GM12878 (cell line): ENCODE results near the gene ZNF423. TPM values are rescaled to one million over a fixed set of nuclear protein-coding genes. Genes with fewer than 3 reads are reported as not detected.

ENCODE experiments used
- ATAC-seq: fragments of 200-7000 bp; cut with Tn5 transposase; 3 replicates; pipeline ENCODE4 v1.9.1; 2020; ENCODE audit warnings: mild to moderate bottlenecking, moderate library complexity
- BruUV-seq: library from RNA; stranded (reverse); fragments of 400-500 nt; replicated peaks from 2 replicates; lab custom pipeline; 2021; lab: Mats Ljungman, UMichigan
- CTCF ChIA-PET: fragments of 300-600 bp; sonication (Branson Sonifier 250); formaldehyde crosslinking; extraction: SDS; loops from one replicate; lab custom pipeline; 2021; ENCODE audit warnings: inconsistent platforms; lab: Yijun Ruan, JAX
- POLR2A ChIA-PET: fragments of 350-600 bp; formaldehyde crosslinking; extraction: SDS; loops from one replicate; lab custom pipeline; 2021; ENCODE audit warnings: inconsistent platforms; lab: Charles Lee
- RAD21 ChIA-PET: fragments of 300-600 bp; sonication (Branson Sonifier 250); formaldehyde crosslinking; loops from one replicate; lab custom pipeline; 2023; ENCODE audit warnings: antibody characterized with exemption; ENCODE audit not compliant: unreplicated experiment; lab: Charles Lee
- SMC1A ChIA-PET: fragments of 300-600 bp; sonication (Branson Sonifier 250); formaldehyde crosslinking; loops from one replicate; lab custom pipeline; 2023; ENCODE audit not compliant: unreplicated experiment, uncharacterized antibody; lab: Charles Lee
- DNase-seq: peaks from one replicate; pipeline ENCODE4 v3.0.0-alpha.2; 2011; ENCODE audit warnings: low read depth, low spot score
- FAIRE-seq: peaks from 3 replicates; lab custom pipeline; 2011; peaks lifted over from hg19 to GRCh38; lab: Jason Lieb, UNC
- H2AFZ ChIP-seq: 2 replicates; pipeline ENCODE4 v1.6.0; 2011; ENCODE audit warnings: low read depth, low read length, control low read depth; ENCODE audit not compliant: control insufficient read depth
- H3K27ac ChIP-seq: 2 replicates; pipeline ENCODE4 v1.5.1; 2011; ENCODE audit warnings: control low read depth; ENCODE audit not compliant: control insufficient read depth, insufficient read depth
- H3K27me3 ChIP-seq, 2 experiments: replicated peaks in 1 of 2; 2 replicates each; pipeline versions ENCODE4 v1.6.0 to v1.6.1; 2011; ENCODE audit warnings: low read length in 1 of 2; ENCODE audit not compliant: control insufficient read depth in 2 of 2, insufficient read depth in 2 of 2
- H3K36me3 ChIP-seq, 2 experiments: 2 replicates each; pipeline ENCODE4 v1.5.1; 2011; ENCODE audit warnings: low read length in 1 of 2; ENCODE audit not compliant: control insufficient read depth in 2 of 2, insufficient read depth in 2 of 2
- H3K4me1 ChIP-seq: 2 replicates; pipeline ENCODE4 v1.6.1; 2011; ENCODE audit warnings: mild to moderate bottlenecking, low read length, moderate library complexity, mixed read lengths; ENCODE audit not compliant: control insufficient read depth, insufficient read depth
- H3K4me2 ChIP-seq: 2 replicates; pipeline ENCODE4 v1.6.0; 2011; ENCODE audit warnings: control low read depth; ENCODE audit not compliant: control insufficient read depth, insufficient read depth
- H3K4me3 ChIP-seq: fragments of 200-600 bp; sonication (generic); 2 replicates; pipeline ENCODE4 v1.5.1; 2016
- H3K79me2 ChIP-seq: 2 replicates; pipeline ENCODE4 v1.6.0; 2011; ENCODE audit warnings: low read length; ENCODE audit not compliant: control insufficient read depth, insufficient read depth
- H3K9ac ChIP-seq: 2 replicates; pipeline ENCODE4 v1.8.0; 2011; ENCODE audit warnings: low read length, control low read depth, mixed read lengths; ENCODE audit not compliant: control insufficient read depth, insufficient read depth
- H3K9me3 ChIP-seq: replicated peaks from 3 replicates; pipeline ENCODE4 v1.5.1; 2011; ENCODE audit warnings: mild to moderate bottlenecking, low read length; ENCODE audit not compliant: control insufficient read depth, insufficient read depth
- H4K20me1 ChIP-seq: 2 replicates; pipeline ENCODE4 v1.6.0; 2011; ENCODE audit not compliant: control insufficient read depth, insufficient read depth
- NBN ChIP-seq: fragments of 450-650 bp; IDR thresholded peaks from 2 replicates; pipeline ENCODE4 v1.6.1; 2016
- NFYA ChIP-seq: IDR thresholded peaks from 2 replicates; pipeline ENCODE4 v1.6.1; 2011; ENCODE audit warnings: low read depth, mild to moderate bottlenecking, low read length, improper control_type of control experiment, borderline replicate concordance
- PKNOX1 ChIP-seq: fragments of 450-650 bp; IDR thresholded peaks from 2 replicates; pipeline ENCODE4 v1.6.1; 2016; ENCODE audit warnings: mild to moderate bottlenecking
- POU2F2 ChIP-seq: IDR thresholded peaks from 3 replicates; pipeline ENCODE4 v1.6.1; 2011; ENCODE audit warnings: low read depth, mild to moderate bottlenecking, low read length, borderline replicate concordance
- RCOR1 ChIP-seq: conservative IDR thresholded peaks from 2 replicates; pipeline ENCODE4 v1.6.1; 2012; ENCODE audit warnings: low read depth, low read length, improper control_type of control experiment
- SKIL ChIP-seq: fragments of 450-650 bp; IDR thresholded peaks from 2 replicates; pipeline ENCODE4 v1.6.1; 2017; ENCODE audit warnings: mild to moderate bottlenecking, low read depth, inconsistent platforms; ENCODE audit not compliant: poor library complexity, severe bottlenecking
- STAT1 ChIP-seq: fragments of 450-650 bp; conservative IDR thresholded peaks from 2 replicates; pipeline ENCODE4 v1.6.1; 2014; ENCODE audit warnings: antibody characterized with exemption, mild to moderate bottlenecking
- ZNF592 ChIP-seq: fragments of 450-650 bp; IDR thresholded peaks from 2 replicates; pipeline ENCODE4 v1.6.1; 2017; ENCODE audit warnings: mild to moderate bottlenecking, moderate library complexity
- WGBS: methylation state at CpG from one replicate; pipeline ENCODE4 v1.1.6; 2016; ENCODE audit warnings: low lambda C conversion rate; ENCODE audit not compliant: insufficient replicate concordance, insufficient coverage; ENCODE audit errors: missing lambda C conversion rate; 5-methylcytosine and 5-hydroxymethylcytosine counted together
- in situ Hi-C: fragments of 300-500 bp; cut with MboI; formaldehyde crosslinking; loops from 9 replicates; pipeline ENCODE4 v1.14.3; 2018; ENCODE audit warnings: mixed read lengths
- intact Hi-C: fragments of 100-400 bp; cut with micrococcal nuclease; formaldehyde crosslinking; loops from one replicate; pipeline ENCODE4 v1.14.2; 2022; ENCODE audit not compliant: unreplicated experiment
- polyA plus RNA-seq, 11 experiments: library from polyadenylated mRNA; depleted of rRNA in 4 of 11; unstranded in 6 of 11; stranded (reverse) in 5 of 11; fragments of >200 nt; fragmentation: Nextera tagmentation in 4 of 11; fragmentation: Illumina TruSeq in 1 of 11; extraction: Ambion mirVana in 4 of 11; extraction: Trizol in 1 of 11; gene quantifications; 1 replicate in 1 of 11; 2 replicates in 10 of 11; pipeline versions ENCODE4 v1.2.1 to v1.2.3, GENCODE V29; 2011 to 2016; ENCODE audit warnings: inconsistent platforms in 2 of 11, missing spikeins in 2 of 11, low read depth in 1 of 11
- total RNA-seq, 4 experiments: library from RNA; depleted of rRNA in 3 of 4; stranded (reverse); fragments of >200 nt in 3 of 4; fragmentation: Illumina TruSeq in 1 of 4; extraction: Trizol in 1 of 4; gene quantifications; 2 replicates each; pipeline versions ENCODE4 v1.2.1 to v1.2.3, GENCODE V29; 2013 to 2021
- TF ChIP-seq, protein P1 (sequence below): IDR thresholded peaks from 2 replicates; pipeline ENCODE4 v1.6.1; 2012; ENCODE audit warnings: low read depth, low read length, improper control_type of control experiment
- TF ChIP-seq, protein P2 (sequence below): fragments of 450-650 bp; IDR thresholded peaks from 2 replicates; pipeline ENCODE4 v1.6.1; 2017; ENCODE audit warnings: mild to moderate bottlenecking

Gene ZNF423
- total and polyA plus RNA-seq, 10 of the 15 experiments (the other 5 are each of a cell fraction or from before 2014, with no cell fraction given) = 0.03 to 0.64 (median 0.10) TPM

DNA sequence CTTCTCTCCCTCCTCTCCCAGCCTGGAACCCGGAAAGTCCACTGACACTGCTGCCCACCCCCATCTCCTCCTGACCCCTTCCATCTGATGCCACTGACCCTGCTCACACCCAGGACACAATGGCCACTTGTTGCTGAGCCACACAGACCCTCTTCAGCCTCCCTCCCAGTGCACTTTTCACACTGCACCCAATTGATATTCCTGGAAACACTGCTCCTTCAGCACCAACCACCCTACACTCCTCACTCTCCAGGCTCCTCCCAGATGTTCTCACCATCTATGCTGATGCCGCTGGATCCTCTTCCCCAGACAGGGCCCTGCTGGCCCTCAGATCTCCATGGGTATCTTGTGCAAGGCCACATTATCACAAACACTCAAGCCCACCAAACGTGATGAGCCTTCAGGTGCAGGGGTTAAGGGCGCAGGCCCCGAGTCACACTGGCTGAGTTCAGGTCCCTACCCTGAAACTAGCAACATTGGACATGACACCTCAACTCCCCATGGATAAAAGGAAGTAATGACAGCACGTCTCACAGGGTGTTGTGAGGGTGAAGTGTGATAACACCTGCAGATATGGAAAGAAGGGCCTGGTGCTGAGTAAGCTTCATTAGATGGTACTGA is 238.1 kb downstream of the ZNF423 start:
- Histone ChIP-seq H3K27me3 (peaks cover 0 to 1% of the 10 kb centered on the region in 2 experiments; a peak in 2 of 4 replicates), H3K27ac (no peak overlapping the region), H3K4me2 (no peak overlapping the region), H4K20me1 (no peaks in the 10 kb centered on the region), H2AFZ (no peak overlapping the region), H3K9me3 (peaks cover 7% of the 10 kb centered on the region; the same call in 2 of the 3 replicates), H3K4me1 (no peaks in the 10 kb centered on the region), H3K79me2 (no peaks in the 10 kb centered on the region), H3K4me3 (no peak overlapping the region), H3K36me3 (no peaks in the 10 kb centered on the region), H3K9ac (no peak overlapping the region)
- ChIA-PET SMC1A (no interaction called here), POLR2A (no interaction called here), RAD21 (no interaction called here), CTCF (no interaction called here)
- WGBS = 27% methylated on average over 6 of the region's 6 CpGs
- TF ChIP-seq STAT1 (no peak), RCOR1 (no peak), PKNOX1 (no peak), NBN (no peak), NFYA (no peak), ZNF592 (no peak), SKIL (no peak), POU2F2 (no peak)
- TF ChIP-seq, protein P1, sequence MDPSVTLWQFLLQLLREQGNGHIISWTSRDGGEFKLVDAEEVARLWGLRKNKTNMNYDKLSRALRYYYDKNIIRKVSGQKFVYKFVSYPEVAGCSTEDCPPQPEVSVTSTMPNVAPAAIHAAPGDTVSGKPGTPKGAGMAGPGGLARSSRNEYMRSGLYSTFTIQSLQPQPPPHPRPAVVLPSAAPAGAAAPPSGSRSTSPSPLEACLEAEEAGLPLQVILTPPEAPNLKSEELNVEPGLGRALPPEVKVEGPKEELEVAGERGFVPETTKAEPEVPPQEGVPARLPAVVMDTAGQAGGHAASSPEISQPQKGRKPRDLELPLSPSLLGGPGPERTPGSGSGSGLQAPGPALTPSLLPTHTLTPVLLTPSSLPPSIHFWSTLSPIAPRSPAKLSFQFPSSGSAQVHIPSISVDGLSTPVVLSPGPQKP = no peak
- TF ChIP-seq, protein P2, sequence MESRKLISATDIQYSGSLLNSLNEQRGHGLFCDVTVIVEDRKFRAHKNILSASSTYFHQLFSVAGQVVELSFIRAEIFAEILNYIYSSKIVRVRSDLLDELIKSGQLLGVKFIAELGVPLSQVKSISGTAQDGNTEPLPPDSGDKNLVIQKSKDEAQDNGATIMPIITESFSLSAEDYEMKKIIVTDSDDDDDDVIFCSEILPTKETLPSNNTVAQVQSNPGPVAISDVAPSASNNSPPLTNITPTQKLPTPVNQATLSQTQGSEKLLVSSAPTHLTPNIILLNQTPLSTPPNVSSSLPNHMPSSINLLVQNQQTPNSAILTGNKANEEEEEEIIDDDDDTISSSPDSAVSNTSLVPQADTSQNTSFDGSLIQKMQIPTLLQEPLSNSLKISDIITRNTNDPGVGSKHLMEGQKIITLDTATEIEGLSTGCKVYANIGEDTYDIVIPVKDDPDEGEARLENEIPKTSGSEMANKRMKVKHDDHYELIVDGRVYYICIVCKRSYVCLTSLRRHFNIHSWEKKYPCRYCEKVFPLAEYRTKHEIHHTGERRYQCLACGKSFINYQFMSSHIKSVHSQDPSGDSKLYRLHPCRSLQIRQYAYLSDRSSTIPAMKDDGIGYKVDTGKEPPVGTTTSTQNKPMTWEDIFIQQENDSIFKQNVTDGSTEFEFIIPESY = no peak
- intact Hi-C loops (no loop called here), in situ Hi-C loops (no loop called here)
- no peak for DNase-seq
- no peak for ATAC-seq
- BruUV-seq = no TSS peak
- no peak for FAIRE-seq
